Fibroblast of skin of abdomen (primary cell): ENCODE measurements around the gene DNPH1.
A peak's percentile ranks its signal among the peaks of the same experiment; 100 is the strongest.

ENCODE experiments used
- DNase-seq: peaks from one replicate; pipeline ENCODE4 v3.0.0-alpha.2; 2013

The DNPH1 gene

GRCh38 chr6:43211955-43212354 is 17.3 kb downstream of the DNPH1 start:
- DNase-seq = no peak

- no peak for DNase-seq
These were observed 22.0 kb downstream of the DNPH1 start for GRCh38 chr6:43207286-43207685.

DNA sequence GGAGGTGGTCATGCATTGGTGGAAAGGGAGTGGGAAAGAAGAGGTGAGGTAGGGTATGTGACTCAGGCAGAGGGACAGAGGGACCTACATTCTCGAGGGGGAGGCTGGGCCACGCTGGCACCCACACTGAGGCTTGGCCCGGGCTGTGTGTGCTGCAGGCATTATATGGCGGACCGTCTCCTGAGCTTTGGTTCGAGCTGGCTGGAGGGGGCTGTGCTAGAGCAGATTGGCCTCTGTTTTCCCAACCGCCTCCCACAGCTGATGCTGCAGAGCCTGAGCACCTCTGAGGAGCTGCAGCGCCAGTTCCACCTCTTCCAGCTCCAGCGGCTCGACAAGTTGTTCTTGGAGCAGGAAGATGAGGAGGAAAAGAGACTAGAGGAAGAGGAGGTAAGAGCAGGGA is 23.4 kb downstream of the DNPH1 start:
- DNase-seq = no peak

GRCh38 chr6:43204271-43205105 is 24.8 kb downstream of the DNPH1 start:
- DNase-seq = no peak

GRCh38 chr6:43203718-43204095 is 25.6 kb downstream of the DNPH1 start:
- no peak for DNase-seq

GRCh38 chr6:43203029-43203717 is 26.1 kb downstream of the DNPH1 start:
- DNase-seq = no peak

DNA sequence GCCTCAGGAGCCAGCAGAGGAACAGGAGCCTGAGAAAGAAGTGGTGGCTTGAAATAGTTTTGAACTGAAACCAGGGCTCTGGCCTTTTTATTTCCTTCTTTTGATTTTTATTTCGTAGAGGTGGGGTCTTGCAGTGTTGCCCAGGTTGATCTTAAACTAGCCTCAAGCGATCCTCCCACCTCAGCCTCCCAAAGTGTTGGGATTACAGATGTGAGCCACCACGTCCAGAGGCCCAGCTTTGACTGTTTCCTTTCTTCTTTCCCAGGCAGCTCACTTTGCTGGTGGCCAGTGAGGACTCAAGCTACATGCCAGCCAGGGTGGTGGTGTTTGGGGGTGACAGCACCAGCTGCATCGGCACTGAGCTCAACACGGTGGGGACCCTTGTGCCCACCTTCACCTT is 26.8 kb downstream of the DNPH1 start:
- DNase-seq = no peak

DNA sequence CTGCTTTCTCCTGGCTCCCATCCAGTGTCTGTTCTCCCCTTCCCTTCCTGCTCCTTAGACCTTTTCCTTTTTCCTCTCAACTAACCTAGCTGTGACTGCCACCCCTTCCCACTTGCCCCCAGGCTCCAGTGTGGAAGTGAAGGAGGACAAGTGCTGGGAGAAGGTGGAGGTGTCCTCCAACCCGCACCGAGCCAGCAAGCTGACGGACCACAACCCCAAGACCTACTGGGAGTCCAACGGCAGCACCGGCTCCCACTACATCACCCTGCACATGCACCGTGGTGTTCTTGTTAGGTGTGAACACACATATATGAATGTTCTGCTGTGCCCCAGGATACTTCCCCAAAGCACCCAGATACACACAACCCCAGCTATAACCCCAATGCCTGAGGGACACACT is 28.7 kb downstream of the DNPH1 start:
- no peak for DNase-seq

DNA sequence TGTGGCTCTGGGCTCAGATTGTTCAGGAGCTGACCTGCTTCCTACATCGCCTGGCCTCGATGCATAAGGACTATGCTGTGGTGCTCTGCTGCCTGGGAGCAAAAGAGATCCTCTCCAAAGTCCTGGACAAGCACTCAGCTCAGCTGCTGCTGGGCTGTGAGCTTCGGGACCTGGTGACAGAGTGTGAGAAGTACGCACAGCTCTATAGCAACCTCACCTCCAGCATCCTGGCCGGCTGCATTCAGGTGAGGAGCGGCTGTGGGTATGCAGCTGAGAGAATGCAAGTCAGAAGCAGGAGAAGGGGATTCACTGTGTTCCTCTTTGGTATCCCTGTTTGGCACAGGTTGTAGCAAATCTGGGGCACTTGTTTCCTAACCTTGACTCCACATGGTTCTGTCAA is 29.4 kb downstream of the DNPH1 start:
- DNase-seq = no peak

DNA sequence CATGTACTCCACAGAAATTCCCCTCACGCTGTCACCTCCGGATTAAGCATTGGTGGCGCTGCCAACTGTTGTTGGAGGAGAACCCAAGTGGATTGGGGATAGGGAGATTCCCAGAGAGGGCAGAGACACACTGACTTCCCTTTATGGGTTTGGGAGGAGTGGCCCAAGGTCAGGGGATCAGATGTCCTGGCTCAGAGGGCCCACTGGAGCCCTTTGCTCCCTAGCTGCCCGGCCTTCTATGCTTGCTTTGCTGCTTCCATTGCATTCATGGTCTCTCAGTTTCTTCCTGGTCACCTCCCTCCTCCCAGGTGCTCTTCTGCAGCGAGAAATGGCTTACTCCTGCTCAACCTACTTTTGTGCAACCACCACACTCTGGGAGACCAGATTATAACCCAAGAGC is 32.9 kb downstream of the DNPH1 start:
- DNase-seq = no peak

DNA sequence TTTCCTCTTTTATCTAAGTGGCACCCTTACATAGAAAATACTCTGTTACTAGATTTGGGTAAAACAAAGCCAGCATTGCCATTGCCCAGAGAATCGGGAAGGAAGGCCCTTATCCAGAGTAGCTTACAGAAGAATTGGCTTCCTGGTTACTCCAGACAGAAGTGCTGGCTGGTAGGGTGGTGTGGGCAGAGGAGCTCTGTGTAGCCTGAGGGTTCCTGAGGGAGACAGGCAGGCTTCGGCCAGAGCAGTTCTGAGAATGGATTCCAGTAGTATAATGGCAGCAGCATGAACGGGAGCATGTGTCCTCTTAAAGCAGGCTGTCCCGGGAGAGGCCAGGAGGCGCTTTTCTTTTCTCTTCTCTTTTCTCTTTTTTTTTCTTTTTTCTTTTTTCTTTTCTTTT is 35.4 kb downstream of the DNPH1 start:
- DNase-seq = no peak

GRCh38 chr6:43192911-43193310 is 36.4 kb downstream of the DNPH1 start:
- no peak for DNase-seq

DNA sequence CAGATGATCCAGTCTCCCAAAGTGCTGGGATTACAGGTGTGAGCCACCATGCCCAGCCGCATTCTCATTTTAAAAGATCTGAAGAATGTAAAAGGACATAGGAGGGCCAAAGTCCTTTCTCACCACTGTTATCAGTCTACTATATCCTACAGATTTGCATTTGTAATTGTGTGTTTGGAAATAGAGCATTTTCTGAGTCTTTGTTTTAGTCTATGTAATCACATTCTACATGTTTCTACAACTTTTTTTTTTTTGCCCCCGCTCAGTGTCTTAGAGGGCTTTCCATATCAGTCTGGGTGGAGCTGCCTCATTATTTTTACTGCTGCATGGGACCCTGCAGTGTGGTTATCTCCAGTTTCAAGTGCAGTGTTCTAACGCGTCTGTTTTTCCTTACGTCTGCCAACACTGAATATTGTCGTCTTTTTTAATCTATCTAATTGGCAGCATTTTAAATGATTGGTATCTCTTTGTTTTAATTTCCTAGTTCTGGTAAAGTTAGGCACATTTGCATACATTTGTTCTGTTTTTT is 39.4 kb downstream of the DNPH1 start:
- no peak for DNase-seq

DNA sequence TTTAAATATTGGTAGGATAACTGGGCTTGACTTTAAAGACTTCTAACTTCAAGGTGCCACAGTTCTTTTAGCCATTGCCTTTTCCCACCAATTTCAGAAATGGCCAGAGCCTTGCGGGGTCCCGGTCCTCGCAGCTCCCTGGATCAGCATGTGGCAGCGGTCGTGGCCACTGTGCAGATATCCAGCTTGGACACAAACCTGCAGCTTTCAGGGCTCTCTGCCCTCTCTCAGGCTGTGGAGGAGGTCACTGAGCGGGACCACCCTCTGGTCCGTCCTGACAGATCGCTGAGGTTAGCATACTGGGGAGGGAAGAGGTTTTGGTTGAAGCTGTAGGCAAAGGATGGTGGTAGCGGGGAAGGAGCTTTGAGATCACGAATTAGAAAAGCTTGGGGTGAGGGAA is 40.9 kb downstream of the DNPH1 start:
- no peak for DNase-seq

DNA sequence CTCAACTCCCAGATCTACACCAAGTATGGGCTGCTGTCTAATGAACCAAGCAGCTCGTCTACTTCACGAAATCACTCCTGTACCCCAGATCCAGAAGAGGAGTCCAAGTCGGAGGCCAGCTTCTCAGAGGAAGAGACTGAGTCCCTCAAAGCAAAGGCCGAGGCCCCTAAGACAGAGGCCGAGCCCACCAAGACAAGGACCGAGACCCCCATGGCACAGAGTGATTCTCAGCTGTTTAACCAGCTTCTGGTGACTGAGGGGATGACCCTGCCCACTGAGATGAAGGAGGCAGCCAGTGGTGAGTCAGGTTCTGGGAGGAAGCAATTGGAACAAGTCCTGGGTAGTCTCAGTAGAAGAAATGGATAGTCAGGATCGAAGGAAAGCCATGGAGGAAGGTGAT is 41.5 kb downstream of the DNPH1 start:
- DNase-seq = no peak

- no peak for DNase-seq
These were observed 42.6 kb downstream of the DNPH1 start for GRCh38 chr6:43186706-43187105.

GRCh38 chr6:43186019-43186418 is 43.3 kb downstream of the DNPH1 start:
- DNase-seq = no peak

GRCh38 chr6:43185391-43185985 is 43.8 kb downstream of the DNPH1 start:
- DNase-seq = no peak

- no peak for DNase-seq
These were observed 44.9 kb downstream of the DNPH1 start for GRCh38 chr6:43184268-43184985.

GRCh38 chr6:43183441-43183840 is 45.8 kb downstream of the DNPH1 start:
- no peak for DNase-seq

- peak; percentile 63 for DNase-seq
These were observed 47.1 kb downstream of the DNPH1 start, which contains the start of gene CUL9 for GRCh38 chr6:43181942-43182860. Gene CUL9 (plus strand): TSS chr6:43182196. CDS start chr6:43184311, 2,115 bp downstream.

GRCh38 chr6:43181621-43181941 is 47.7 kb downstream of the DNPH1 start:
- DNase-seq = no peak
